Body of pancreas (tissue), 4 donors: ENCODE data around the gene RHBDF2. TPM values are rescaled to one million over a fixed set of nuclear protein-coding genes. Genes with fewer than 3 reads are reported as not detected.
"Not testable (repeated sequence)": the region's sequence is repeated elsewhere in the genome, so short reads cannot be mapped to it uniquely, and the experiment has no call there.

Experiments used
- ATAC-seq: fragments of 150-250 bp; one replicate; pipeline ENCODE4 v1.9.1; 2016
- DNase-seq, 4 donors: peaks; one replicate each; pipeline ENCODE4 v3.0.0-alpha.2; 2019
- H3K27ac ChIP-seq, 4 donors: fragments of 200-600 bp; sonication (generic); 1 replicate in 3 of 4; 2 replicates in 1 of 4; pipeline versions ENCODE4 v1.5.1 to v1.6.1; 2016 to 2019; ENCODE audit warnings: mild to moderate bottlenecking in 1 of 4, mixed read lengths in 1 of 4, moderate library complexity in 1 of 4
- H3K27me3 ChIP-seq, 2 donors: fragments of 200-600 bp; sonication (generic); one replicate each; pipeline ENCODE4 v1.6.0; 2016; ENCODE audit warnings: mild to moderate bottlenecking in 1 of 2
- H3K36me3 ChIP-seq, 2 donors: fragments of 200-600 bp; sonication (generic); replicated peaks in 1 of 2; 2 replicates each; pipeline ENCODE4 v1.5.1; 2016; ENCODE audit warnings: low read depth in 2 of 2; ENCODE audit not compliant: insufficient read depth in 1 of 2
- H3K4me1 ChIP-seq: fragments of 200-600 bp; sonication (generic); one replicate; pipeline ENCODE4 v1.6.0; 2016
- H3K4me3 ChIP-seq, 2 donors: fragments of 200-600 bp; sonication (generic); 1 replicate in 1 of 2; 2 replicates in 1 of 2; pipeline ENCODE4 v1.5.1; 2016 to 2019
- H3K9me3 ChIP-seq, 3 donors: fragments of 200-600 bp; sonication (generic); 1 replicate in 2 of 3; 2 replicates in 1 of 3; pipeline ENCODE4 v1.5.1; 2016
- CTCF ChIP-seq, 7 experiments: fragments of 450-650 bp in 4 of 7; fragments of 200-600 bp in 3 of 7; sonication (generic) in 3 of 7; IDR thresholded peaks; one replicate each; pipeline ENCODE4 v1.5.1; 2016 to 2019; ENCODE audit warnings: antibody characterized with exemption in 7 of 7
- POLR2A ChIP-seq, 3 donors: fragments of 450-650 bp; IDR thresholded peaks; one replicate each; pipeline ENCODE4 v1.6.1; 2016; ENCODE audit warnings: antibody characterized with exemption in 3 of 3, mild to moderate bottlenecking in 2 of 3
- WGBS, 2 donors: methylation state at CpG; one replicate each; pipeline ENCODE4 v1.1.5; 2017; 5-methylcytosine and 5-hydroxymethylcytosine counted together
- intact Hi-C: fragments of 100-400 bp; cut with DNase I; formaldehyde crosslinking; loops from one replicate; pipeline ENCODE4 v1.15.1; 2023
- total RNA-seq, 2 donors: library from RNA; depleted of rRNA; stranded (reverse); fragments of >200 nt; gene quantifications; one replicate each; pipeline ENCODE4 v1.1.0, GENCODE V29; 2016

The RHBDF2 gene
- total RNA-seq, 2 donors from 2014 or later: 23.1 to 48.1 TPM

- peaks cover 0 to 10% of the 10 kb centered on the region in 2 donors for H3K27me3 ChIP-seq
- no peak overlapping the region for H3K27ac ChIP-seq
Observed at GRCh38 chr17:76536511-76537287, 35.5 kb upstream of the RHBDF2 start.

GRCh38 chr17:76535788-76536510 is 34.7 kb upstream of the RHBDF2 start:
- peaks cover 23% of the 10 kb centered on the region for H3K4me1 ChIP-seq
- DNase-seq (no peak), ATAC-seq (no peak)
- intact Hi-C loops: no loop called here
- H3K9me3 ChIP-seq: no peaks in the 10 kb centered on the region
- H3K27me3 ChIP-seq: peaks cover 0 to 10% of the 10 kb centered on the region in 2 donors
- no peak overlapping the region for H3K4me3 ChIP-seq
- H3K36me3 ChIP-seq: no peaks in the 10 kb centered on the region
- WGBS, 2 donors: 83 to 89% methylated on average over 7 to 19 of the region's 19 CpGs
- H3K27ac ChIP-seq: peak overlapping the region in 1 of 4 donors; percentile 10
- TF ChIP-seq CTCF (IDR thresholded peaks at IDR 0.05) (no peak), POLR2A (IDR thresholded peaks at IDR 0.05) (no peak)

More at GRCh38 chr17:76536511-76537287, 35.5 kb upstream of the RHBDF2 start:
- TF ChIP-seq POLR2A (IDR thresholded peaks at IDR 0.05) (no peak), CTCF (IDR thresholded peaks at IDR 0.05) (no peak)
- H3K9me3 ChIP-seq: no peaks in the 10 kb centered on the region
- H3K36me3 ChIP-seq: no peaks in the 10 kb centered on the region
- peaks cover 29% of the 10 kb centered on the region for H3K4me1 ChIP-seq
- ATAC-seq (no peak), DNase-seq (no peak)
- 67 to 68% methylated on average over 9 to 17 of the region's 25 CpGs for WGBS, 2 donors
- intact Hi-C loops: no loop called here
- no peak overlapping the region for H3K4me3 ChIP-seq

- 67 to 81% methylated on average over 5 of the region's 7 CpGs for WGBS, 2 donors
- Histone ChIP-seq H3K36me3 (no peaks in the 10 kb centered on the region), H3K4me3 (no peak overlapping the region), H3K9me3 (no peaks in the 10 kb centered on the region), H3K4me1 (peaks cover 15% of the 10 kb centered on the region), H3K27me3 (peaks cover 0 to 10% of the 10 kb centered on the region in 2 donors), H3K27ac (peak overlapping the region in 1 of 4 donors; percentile 10)
- no peak for DNase-seq
- no peak for ATAC-seq
- TF ChIP-seq POLR2A (IDR thresholded peaks at IDR 0.05): no peak
- TF ChIP-seq CTCF (IDR thresholded peaks at IDR 0.05): no peak
- intact Hi-C loops: no loop called here
Observed at GRCh38 chr17:76534831-76535732, 33.9 kb upstream of the RHBDF2 start.

- H3K9me3 ChIP-seq, H3K4me3 ChIP-seq, intact Hi-C loops, ATAC-seq, DNase-seq, H3K36me3 ChIP-seq, H3K27ac ChIP-seq: not testable (repeated sequence)
- Histone ChIP-seq H3K4me1 (peaks cover 20% of the 10 kb centered on the region), H3K27me3 (peaks cover 0 to 10% of the 10 kb centered on the region in 2 donors)
- 89 to 96% methylated on average over 9 of the region's 9 CpGs for WGBS, 2 donors
Observed at GRCh38 chr17:76533640-76534359, 32.6 kb upstream of the RHBDF2 start.
